Upper lobe of left lung (tissue), 4 donors: ENCODE measurements around the gene BEND6.

Experiments used
- CTCF ChIP-seq, 6 experiments: fragments of 450-650 bp in 4 of 6; fragments of 200-600 bp in 2 of 6; sonication (generic) in 2 of 6; IDR thresholded peaks; one replicate each; pipeline ENCODE4 v1.5.1; 2016 to 2019; ENCODE audit warnings: antibody characterized with exemption in 6 of 6
- EP300 ChIP-seq, 4 donors: sonication (generic); formaldehyde crosslinking; IDR thresholded peaks; one replicate each; pipeline ENCODE4 v1.5.1; 2017; ENCODE audit warnings: antibody characterized with exemption in 4 of 4, control low read depth in 2 of 4
- POLR2A ChIP-seq, 4 donors: fragments of 450-650 bp; IDR thresholded peaks; one replicate each; pipeline ENCODE4 v1.5.1; 2016 to 2017; ENCODE audit warnings: antibody characterized with exemption in 4 of 4, mild to moderate bottlenecking in 2 of 4

GRCh38 chr6:56954403-56955170 lies at the start of gene BEND6:
- no peak for TF ChIP-seq CTCF (IDR thresholded peaks at IDR 0.05)
- no peak for TF ChIP-seq EP300 (IDR thresholded peaks at IDR 0.05)
- TF ChIP-seq POLR2A (IDR thresholded peaks at IDR 0.05) = no peak
